Natural killer cell (primary cell): ENCODE results near the gene SEC31A. TPM values are rescaled to one million over a fixed set of nuclear protein-coding genes. Genes with fewer than 3 reads are reported as not detected.
"Not testable (repeated sequence)": the region's sequence is repeated elsewhere in the genome, so short reads cannot be mapped to it uniquely, and the experiment has no call there.

Experiments used
- ATAC-seq, 3 donors: fragments of 150-1000 bp in 2 of 3; fragments of 200-7000 bp in 1 of 3; cut with Tn5 transposase; 1 replicate in 1 of 3; 2 replicates in 2 of 3; pipeline ENCODE4 v1.10.0; 2021; ENCODE audit warnings: mild to moderate bottlenecking in 2 of 3, moderate library complexity in 2 of 3
- DNase-seq, 2 donors: peaks; one replicate each; pipeline versions ENCODE4 v3.0.0 to v3.0.0-alpha.2; 2013 to 2021; ENCODE audit warnings: mixed read lengths in 1 of 2
- H3K27ac ChIP-seq: one replicate; pipeline ENCODE4 v1.5.1; 2013; ENCODE audit warnings: mild to moderate bottlenecking, low read length
- H3K27me3 ChIP-seq: one replicate; pipeline ENCODE4 v1.6.1; 2013; ENCODE audit warnings: low read length; ENCODE audit not compliant: control insufficient read depth, insufficient read depth
- H3K36me3 ChIP-seq: one replicate; pipeline ENCODE4 v1.6.1; 2013; ENCODE audit warnings: low read length; ENCODE audit not compliant: control insufficient read depth, insufficient read depth
- H3K4me1 ChIP-seq: one replicate; pipeline ENCODE4 v1.6.1; 2013; ENCODE audit warnings: low read length; ENCODE audit not compliant: control insufficient read depth, insufficient read depth
- H3K4me3 ChIP-seq: one replicate; pipeline ENCODE4 v1.5.1; 2013; ENCODE audit warnings: low read length
- H3K9me3 ChIP-seq: one replicate; pipeline ENCODE4 v1.6.1; 2013; ENCODE audit warnings: low read length; ENCODE audit not compliant: control insufficient read depth, insufficient read depth
- H3K27ac Mint-ChIP-seq, 2 donors: one replicate each; pipeline ENCODE4 v1.8.0; 2022; ENCODE audit warnings: mild to moderate bottlenecking in 2 of 2, mixed read lengths in 2 of 2, moderate library complexity in 1 of 2
- H3K27me3 Mint-ChIP-seq, 2 donors: one replicate each; pipeline ENCODE4 v1.8.0; 2022; ENCODE audit warnings: low read depth in 2 of 2, mixed read lengths in 2 of 2
- H3K36me3 Mint-ChIP-seq: one replicate; pipeline ENCODE4 v1.8.0; 2022; ENCODE audit warnings: mixed read lengths
- H3K4me1 Mint-ChIP-seq, 2 donors: one replicate each; pipeline ENCODE4 v1.8.0; 2022; ENCODE audit warnings: mixed read lengths in 2 of 2
- H3K4me3 Mint-ChIP-seq: one replicate; pipeline ENCODE4 v1.8.0; 2022; ENCODE audit warnings: mild to moderate bottlenecking, moderate library complexity, mixed read lengths
- H3K9me3 Mint-ChIP-seq, 2 donors: one replicate each; pipeline ENCODE4 v1.8.0; 2022; ENCODE audit warnings: mixed read lengths in 2 of 2
- WGBS: methylation state at CpG from one replicate; pipeline ENCODE4 v1.1.7; 2013; ENCODE audit warnings: missing lambda C conversion rate; ENCODE audit not compliant: insufficient coverage; 5-methylcytosine and 5-hydroxymethylcytosine counted together
- intact Hi-C: fragments of 100-400 bp; cut with micrococcal nuclease; formaldehyde crosslinking; loops from one replicate; pipeline ENCODE4 v1.14.2; 2022
- total RNA-seq, 4 donors: library from RNA; stranded (reverse); fragments of 120-200 nt in 1 of 4; gene quantifications; one replicate each; pipeline versions ENCODE4 v1.2.3 to v1.2.4, GENCODE V29; 2013 to 2022
- TF ChIP-seq, protein P1 (sequence below): fragments of 200-600 bp; IDR thresholded peaks from one replicate; pipeline ENCODE4 v1.8.0; 2022; ENCODE audit warnings: antibody characterized with exemption

SEC31A gene
- total RNA-seq, 3 donors from 2014 or later (not counting 1 experiment from before 2014, with no cell fraction given), result 176 to 183 (median 177) TPM

DNA sequence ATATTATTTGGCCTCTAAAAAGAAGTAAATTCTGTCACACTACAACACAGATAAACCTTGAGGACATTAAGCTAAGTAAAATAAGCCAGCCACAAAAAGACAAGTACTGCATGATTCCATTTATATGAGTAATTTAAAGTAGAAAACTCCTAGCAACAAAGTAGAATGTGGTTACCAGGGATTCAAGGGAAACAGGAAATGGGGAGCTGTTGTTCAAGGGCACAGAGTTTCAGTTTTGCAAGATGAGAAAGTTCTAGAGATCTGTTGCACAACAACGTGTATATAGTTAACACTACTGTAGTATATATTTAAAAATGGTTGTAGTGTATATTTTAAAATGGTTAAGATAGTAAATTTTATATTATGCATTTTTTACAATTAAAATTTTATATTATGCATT lies 25.4 kb downstream of the SEC31A start:
- TF ChIP-seq, protein P1, sequence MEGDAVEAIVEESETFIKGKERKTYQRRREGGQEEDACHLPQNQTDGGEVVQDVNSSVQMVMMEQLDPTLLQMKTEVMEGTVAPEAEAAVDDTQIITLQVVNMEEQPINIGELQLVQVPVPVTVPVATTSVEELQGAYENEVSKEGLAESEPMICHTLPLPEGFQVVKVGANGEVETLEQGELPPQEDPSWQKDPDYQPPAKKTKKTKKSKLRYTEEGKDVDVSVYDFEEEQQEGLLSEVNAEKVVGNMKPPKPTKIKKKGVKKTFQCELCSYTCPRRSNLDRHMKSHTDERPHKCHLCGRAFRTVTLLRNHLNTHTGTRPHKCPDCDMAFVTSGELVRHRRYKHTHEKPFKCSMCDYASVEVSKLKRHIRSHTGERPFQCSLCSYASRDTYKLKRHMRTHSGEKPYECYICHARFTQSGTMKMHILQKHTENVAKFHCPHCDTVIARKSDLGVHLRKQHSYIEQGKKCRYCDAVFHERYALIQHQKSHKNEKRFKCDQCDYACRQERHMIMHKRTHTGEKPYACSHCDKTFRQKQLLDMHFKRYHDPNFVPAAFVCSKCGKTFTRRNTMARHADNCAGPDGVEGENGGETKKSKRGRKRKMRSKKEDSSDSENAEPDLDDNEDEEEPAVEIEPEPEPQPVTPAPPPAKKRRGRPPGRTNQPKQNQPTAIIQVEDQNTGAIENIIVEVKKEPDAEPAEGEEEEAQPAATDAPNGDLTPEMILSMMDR, result no peak
- Histone ChIP-seq H3K4me3 (no peak overlapping the region), H3K27ac (no peak overlapping the region), H3K27me3 (no peaks in the 10 kb centered on the region), H3K9me3 (no peaks in the 10 kb centered on the region), H3K4me1 (peaks cover 5% of the 10 kb centered on the region), H3K36me3 (peaks cover 69% of the 10 kb centered on the region)
- H3K27me3 Mint-ChIP-seq, result no peaks in the 10 kb centered on the region
- DNase-seq (peak in 1 of 2 donors; percentile 52), ATAC-seq (no peak)
- peak overlapping the region; percentile 0 to 68 for H3K27ac Mint-ChIP-seq
- H3K4me1 Mint-ChIP-seq, result peaks cover 0 to 5% of the 10 kb centered on the region in 2 donors
- intact Hi-C loops, result no loop called here
- H3K36me3 Mint-ChIP-seq, result peaks cover 24% of the 10 kb centered on the region
- H3K4me3 Mint-ChIP-seq, result no peak overlapping the region
- H3K9me3 Mint-ChIP-seq, result no peaks in the 10 kb centered on the region
- no CpG with 5 or more reads among the region's 1 CpG for WGBS

DNA sequence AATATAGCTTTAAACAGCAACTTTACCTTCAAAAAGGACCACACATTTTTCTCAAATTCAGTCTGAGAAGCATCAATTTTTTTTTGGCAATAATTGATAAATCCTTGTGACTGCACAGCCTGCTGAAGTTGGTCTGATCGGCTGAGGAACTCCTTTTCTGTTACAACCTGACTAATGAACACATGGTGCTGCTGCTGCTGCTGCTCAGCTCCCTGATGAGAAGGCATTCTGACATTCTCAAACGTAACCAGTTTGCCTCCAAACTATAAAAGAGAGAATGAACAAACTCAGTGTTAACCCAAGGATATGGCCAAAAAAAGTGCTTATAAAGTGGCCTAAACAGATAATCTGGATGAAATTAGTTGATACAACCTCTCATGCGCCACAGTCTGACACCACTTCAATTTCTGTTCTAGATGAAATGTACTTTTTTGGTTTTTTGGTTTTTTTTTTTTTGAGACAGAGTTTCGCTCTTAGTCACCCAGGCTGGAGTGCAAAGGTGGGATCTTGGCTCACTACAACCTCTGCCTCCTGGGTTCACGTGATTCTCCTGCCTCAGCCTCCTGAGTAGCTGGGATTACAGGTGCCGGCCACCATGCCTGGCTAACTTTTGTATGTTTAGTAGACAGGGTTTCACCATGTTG lies 26.5 kb downstream of the SEC31A start:
- intact Hi-C loops, result no loop called here
- DNase-seq, result no peak
- no peak overlapping the region for H3K27ac ChIP-seq

DNA sequence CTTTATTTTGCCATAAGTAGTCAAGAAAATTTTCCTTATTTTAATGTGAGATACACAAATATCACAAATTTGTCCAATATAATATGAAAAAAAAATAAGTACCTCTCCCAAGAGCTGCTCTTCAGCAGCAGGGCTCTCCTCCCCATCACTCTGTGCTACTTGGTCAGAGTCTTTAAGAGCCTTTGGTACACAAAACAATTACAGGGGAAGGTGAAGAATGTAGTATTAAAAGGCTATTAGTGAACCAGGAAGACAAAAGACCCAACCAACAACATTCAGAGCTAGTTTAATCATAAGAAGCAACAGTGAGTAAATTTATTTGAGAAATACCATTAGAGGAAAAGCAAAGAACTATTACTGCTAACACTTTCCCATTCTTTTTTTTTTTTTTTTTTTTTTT lies 29.4 kb downstream of the SEC31A start:
- Histone ChIP-seq H3K9me3 (no peaks in the 10 kb centered on the region), H3K4me1 (peaks cover 5% of the 10 kb centered on the region), H3K36me3 (peaks cover 55% of the 10 kb centered on the region), H3K27me3 (no peaks in the 10 kb centered on the region), H3K4me3 (no peak overlapping the region), H3K27ac (no peak overlapping the region)
- peaks cover 0 to 5% of the 10 kb centered on the region in 2 donors for H3K4me1 Mint-ChIP-seq
- H3K36me3 Mint-ChIP-seq, result peaks cover 16% of the 10 kb centered on the region
- no peaks in the 10 kb centered on the region for H3K9me3 Mint-ChIP-seq
- intact Hi-C loops, result no loop called here
- no peak overlapping the region for H3K4me3 Mint-ChIP-seq
- TF ChIP-seq, protein P1, result no peak
- H3K27me3 Mint-ChIP-seq, result no peaks in the 10 kb centered on the region
- no peak for ATAC-seq
- H3K27ac Mint-ChIP-seq, result peak overlapping the region in 1 of 2 donors; percentile 19
- no peak for DNase-seq

More for the DNA sequence above, 26.5 kb downstream of the SEC31A start:
- H3K4me3 Mint-ChIP-seq, result no peak overlapping the region
- peaks cover 0 to 5% of the 10 kb centered on the region in 2 donors for H3K4me1 Mint-ChIP-seq
- no peaks in the 10 kb centered on the region for H3K27me3 Mint-ChIP-seq
- ATAC-seq, result no peak
- WGBS, result 91% methylated on average over 6 of the region's 6 CpGs
- TF ChIP-seq, protein P1, result no peak
- Histone ChIP-seq H3K4me1 (peaks cover 5% of the 10 kb centered on the region), H3K9me3 (no peaks in the 10 kb centered on the region), H3K27me3 (no peaks in the 10 kb centered on the region), H3K36me3 (peaks cover 62% of the 10 kb centered on the region), H3K4me3 (no peak overlapping the region)
- no peaks in the 10 kb centered on the region for H3K9me3 Mint-ChIP-seq
- H3K27ac Mint-ChIP-seq, result peak overlapping the region in 1 of 2 donors; percentile 41
- H3K36me3 Mint-ChIP-seq, result peaks cover 16% of the 10 kb centered on the region

DNA sequence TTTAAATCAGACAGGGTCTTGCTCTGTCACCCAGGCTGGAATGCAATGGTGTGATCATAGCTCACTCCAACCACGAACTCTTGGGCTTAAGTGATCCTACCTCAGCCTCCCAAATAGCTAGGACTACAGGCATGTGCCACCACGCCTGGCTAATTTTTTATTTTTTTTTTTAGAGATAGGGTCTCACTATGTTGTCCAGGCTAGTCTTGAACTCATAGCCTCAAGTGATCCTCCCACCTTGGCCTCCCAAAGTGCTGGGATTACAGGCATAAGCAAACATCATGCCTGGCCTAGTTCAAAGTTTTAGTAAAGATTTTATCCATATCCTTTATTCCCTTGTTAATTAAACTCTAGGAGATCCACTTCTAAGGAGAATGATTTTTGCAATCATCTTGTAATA lies 30.5 kb downstream of the SEC31A start:
- H3K27ac Mint-ChIP-seq, H3K4me1 Mint-ChIP-seq, H3K4me1 ChIP-seq, H3K27ac ChIP-seq, H3K4me3 ChIP-seq, H3K27me3 ChIP-seq, DNase-seq, H3K27me3 Mint-ChIP-seq, intact Hi-C loops, H3K9me3 Mint-ChIP-seq, H3K4me3 Mint-ChIP-seq, ATAC-seq, H3K9me3 ChIP-seq: not testable (repeated sequence)
- WGBS, result 94% methylated on average over 2 of the region's 2 CpGs
- H3K36me3 Mint-ChIP-seq, result peaks cover 21% of the 10 kb centered on the region
- H3K36me3 ChIP-seq, result peaks cover 52% of the 10 kb centered on the region
